22Rv1 (cell line): ENCODE data around the gene CFAP52.

Experiments
- ZFX ChIP-seq: fragments of 450-650 bp; IDR thresholded peaks from 2 replicates; pipeline ENCODE4 v1.6.1; 2017; ENCODE audit warnings: antibody characterized with exemption, borderline replicate concordance
- TF ChIP-seq, protein P1 (sequence below): fragments of 450-650 bp; IDR thresholded peaks from 2 replicates; pipeline ENCODE4 v1.5.1; 2017; ENCODE audit warnings: mild to moderate bottlenecking

DNA sequence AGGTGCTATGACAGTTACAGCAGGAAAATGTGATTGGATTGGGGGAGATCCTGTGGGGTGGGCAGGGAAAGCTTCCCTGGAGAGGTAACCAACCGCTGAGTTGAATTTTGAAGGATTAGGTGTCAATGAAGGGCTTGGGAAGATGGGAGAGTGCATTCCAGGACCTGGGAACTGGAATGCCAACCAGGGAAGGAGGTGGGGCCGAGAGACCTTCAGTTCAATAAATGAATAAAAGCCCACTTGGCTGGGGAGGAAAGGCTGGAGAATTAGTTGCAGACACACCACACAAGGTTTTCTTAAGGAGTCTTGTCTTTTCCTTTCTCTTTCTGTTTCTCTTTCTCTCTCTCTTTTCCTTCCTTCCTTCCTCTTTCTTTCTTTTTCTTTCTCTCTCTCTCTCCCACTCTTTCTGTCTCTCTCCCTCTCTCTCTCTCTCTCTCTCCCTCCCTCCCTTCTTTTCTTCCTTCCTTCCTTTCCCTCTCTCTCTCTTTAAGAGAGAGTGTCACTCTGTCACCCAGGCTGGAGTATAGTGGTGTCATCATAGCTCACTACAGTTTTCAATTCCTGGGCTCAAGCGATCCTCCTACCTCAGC, 72.2 kb downstream of the CFAP52 start:
- TF ChIP-seq, protein P1, sequence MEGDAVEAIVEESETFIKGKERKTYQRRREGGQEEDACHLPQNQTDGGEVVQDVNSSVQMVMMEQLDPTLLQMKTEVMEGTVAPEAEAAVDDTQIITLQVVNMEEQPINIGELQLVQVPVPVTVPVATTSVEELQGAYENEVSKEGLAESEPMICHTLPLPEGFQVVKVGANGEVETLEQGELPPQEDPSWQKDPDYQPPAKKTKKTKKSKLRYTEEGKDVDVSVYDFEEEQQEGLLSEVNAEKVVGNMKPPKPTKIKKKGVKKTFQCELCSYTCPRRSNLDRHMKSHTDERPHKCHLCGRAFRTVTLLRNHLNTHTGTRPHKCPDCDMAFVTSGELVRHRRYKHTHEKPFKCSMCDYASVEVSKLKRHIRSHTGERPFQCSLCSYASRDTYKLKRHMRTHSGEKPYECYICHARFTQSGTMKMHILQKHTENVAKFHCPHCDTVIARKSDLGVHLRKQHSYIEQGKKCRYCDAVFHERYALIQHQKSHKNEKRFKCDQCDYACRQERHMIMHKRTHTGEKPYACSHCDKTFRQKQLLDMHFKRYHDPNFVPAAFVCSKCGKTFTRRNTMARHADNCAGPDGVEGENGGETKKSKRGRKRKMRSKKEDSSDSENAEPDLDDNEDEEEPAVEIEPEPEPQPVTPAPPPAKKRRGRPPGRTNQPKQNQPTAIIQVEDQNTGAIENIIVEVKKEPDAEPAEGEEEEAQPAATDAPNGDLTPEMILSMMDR: no peak
- TF ChIP-seq ZFX: no peak
